Measurements from ENCODE around the gene MB.

DNA sequence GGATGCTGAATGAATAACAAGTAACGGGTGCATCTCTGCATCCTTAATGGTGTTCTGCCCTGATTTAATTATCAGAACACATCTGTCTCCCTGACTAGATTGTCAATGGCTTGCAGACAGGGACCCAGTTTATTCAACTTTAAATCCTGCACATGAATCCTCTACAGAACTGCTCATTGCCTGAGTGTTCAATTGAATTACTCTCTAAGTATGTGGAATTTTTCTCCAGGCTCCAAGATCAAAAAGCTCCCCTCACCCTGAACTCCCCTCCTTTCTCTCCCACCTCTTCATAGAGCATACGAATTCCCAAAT is 11.8 kb downstream of the MB start:
- TF ChIP-seq POLR2A (IDR thresholded peaks at IDR 0.05) = no peak
- TF ChIP-seq, protein P1, sequence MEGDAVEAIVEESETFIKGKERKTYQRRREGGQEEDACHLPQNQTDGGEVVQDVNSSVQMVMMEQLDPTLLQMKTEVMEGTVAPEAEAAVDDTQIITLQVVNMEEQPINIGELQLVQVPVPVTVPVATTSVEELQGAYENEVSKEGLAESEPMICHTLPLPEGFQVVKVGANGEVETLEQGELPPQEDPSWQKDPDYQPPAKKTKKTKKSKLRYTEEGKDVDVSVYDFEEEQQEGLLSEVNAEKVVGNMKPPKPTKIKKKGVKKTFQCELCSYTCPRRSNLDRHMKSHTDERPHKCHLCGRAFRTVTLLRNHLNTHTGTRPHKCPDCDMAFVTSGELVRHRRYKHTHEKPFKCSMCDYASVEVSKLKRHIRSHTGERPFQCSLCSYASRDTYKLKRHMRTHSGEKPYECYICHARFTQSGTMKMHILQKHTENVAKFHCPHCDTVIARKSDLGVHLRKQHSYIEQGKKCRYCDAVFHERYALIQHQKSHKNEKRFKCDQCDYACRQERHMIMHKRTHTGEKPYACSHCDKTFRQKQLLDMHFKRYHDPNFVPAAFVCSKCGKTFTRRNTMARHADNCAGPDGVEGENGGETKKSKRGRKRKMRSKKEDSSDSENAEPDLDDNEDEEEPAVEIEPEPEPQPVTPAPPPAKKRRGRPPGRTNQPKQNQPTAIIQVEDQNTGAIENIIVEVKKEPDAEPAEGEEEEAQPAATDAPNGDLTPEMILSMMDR (IDR thresholded peaks at IDR 0.05 in 4 of 5, conservative IDR thresholded peaks at IDR 0.05 in 1 of 5) = no peak
